AG04450 (cell line): ENCODE results near the gene SEMA5B. TPM values are rescaled to one million over a fixed set of nuclear protein-coding genes. Genes with fewer than 3 reads are reported as not detected.

Experiments used
- CTCF ChIA-PET: fragments of 300-600, 350-600 bp; formaldehyde crosslinking; extraction: SDS; loops from one replicate; lab custom pipeline; 2022; ENCODE audit warnings: antibody characterized with exemption, inconsistent platforms; lab: Charles Lee
- POLR2A ChIA-PET: fragments of 350-600 bp; formaldehyde crosslinking; extraction: SDS; loops from one replicate; lab custom pipeline; 2021; ENCODE audit warnings: antibody characterized with exemption, inconsistent platforms; lab: Yijun Ruan, JAX
- DNase-seq: peaks from one replicate; pipeline ENCODE4 v3.0.0-alpha.2; 2011; ENCODE audit warnings: low read depth, low spot score
- H3K27ac ChIP-seq: one replicate; pipeline ENCODE4 v1.5.1; 2012; ENCODE audit warnings: low read depth, low read length, control low read depth
- H3K27me3 ChIP-seq: one replicate; pipeline ENCODE4 v1.6.0; 2012; ENCODE audit warnings: low read length; ENCODE audit not compliant: control insufficient read depth, insufficient read depth
- H3K4me3 ChIP-seq: 2 replicates; pipeline ENCODE4 v1.5.1; 2011; ENCODE audit warnings: mild to moderate bottlenecking, low read depth, low read length, control low read depth
- H3K9me3 ChIP-seq: 2 replicates; pipeline ENCODE4 v1.5.1; 2012; ENCODE audit warnings: low read length; ENCODE audit not compliant: control insufficient read depth, insufficient read depth
- polyA plus RNA-seq: library from polyadenylated mRNA; depleted of rRNA; stranded (reverse); fragments of >200 nt; gene quantifications from 2 replicates; pipeline ENCODE4 v1.2.3, GENCODE V29; 2011
- TF ChIP-seq, protein P1 (sequence below): IDR thresholded peaks from 2 replicates; pipeline ENCODE4 v1.5.1; 2011; ENCODE audit warnings: low read depth, low read length, control low read depth, inconsistent platforms

Gene SEMA5B
- polyA plus RNA-seq, 1 experiment, result not detected

DNA sequence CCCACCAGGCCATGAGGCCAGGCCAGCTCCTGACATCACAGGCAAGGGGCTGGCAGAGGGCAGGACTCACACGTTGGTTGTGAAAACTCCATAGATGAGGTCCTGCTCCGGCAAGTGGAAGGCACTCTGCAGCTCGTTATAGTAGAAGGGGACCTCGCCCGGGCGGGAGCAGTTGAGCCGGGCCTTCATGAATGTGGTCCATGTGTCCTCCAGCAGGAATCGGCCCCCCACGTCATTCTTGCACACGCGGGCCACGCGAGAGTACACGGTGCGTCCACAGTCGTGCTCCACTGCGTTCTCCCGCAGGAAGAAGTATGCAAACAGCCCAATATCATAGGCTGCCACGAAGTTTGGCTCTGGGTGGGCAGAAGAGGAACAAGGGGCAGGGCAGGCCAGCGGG, 101.2 kb downstream of the SEMA5B start:
- ChIA-PET POLR2A (no interaction called here), CTCF (interaction anchor here (2.1 kb wide), 1 partner anchor 16 kb away, joined by 9 read pairs; no protein-coding TSS in a partner anchor)
- Histone ChIP-seq H3K27ac (no peak overlapping the region), H3K4me3 (no peak overlapping the region), H3K27me3 (peaks cover 63% of the 10 kb centered on the region), H3K9me3 (no peaks in the 10 kb centered on the region)
- DNase-seq, result no peak
- TF ChIP-seq, protein P1, sequence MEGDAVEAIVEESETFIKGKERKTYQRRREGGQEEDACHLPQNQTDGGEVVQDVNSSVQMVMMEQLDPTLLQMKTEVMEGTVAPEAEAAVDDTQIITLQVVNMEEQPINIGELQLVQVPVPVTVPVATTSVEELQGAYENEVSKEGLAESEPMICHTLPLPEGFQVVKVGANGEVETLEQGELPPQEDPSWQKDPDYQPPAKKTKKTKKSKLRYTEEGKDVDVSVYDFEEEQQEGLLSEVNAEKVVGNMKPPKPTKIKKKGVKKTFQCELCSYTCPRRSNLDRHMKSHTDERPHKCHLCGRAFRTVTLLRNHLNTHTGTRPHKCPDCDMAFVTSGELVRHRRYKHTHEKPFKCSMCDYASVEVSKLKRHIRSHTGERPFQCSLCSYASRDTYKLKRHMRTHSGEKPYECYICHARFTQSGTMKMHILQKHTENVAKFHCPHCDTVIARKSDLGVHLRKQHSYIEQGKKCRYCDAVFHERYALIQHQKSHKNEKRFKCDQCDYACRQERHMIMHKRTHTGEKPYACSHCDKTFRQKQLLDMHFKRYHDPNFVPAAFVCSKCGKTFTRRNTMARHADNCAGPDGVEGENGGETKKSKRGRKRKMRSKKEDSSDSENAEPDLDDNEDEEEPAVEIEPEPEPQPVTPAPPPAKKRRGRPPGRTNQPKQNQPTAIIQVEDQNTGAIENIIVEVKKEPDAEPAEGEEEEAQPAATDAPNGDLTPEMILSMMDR, result no peak

DNA sequence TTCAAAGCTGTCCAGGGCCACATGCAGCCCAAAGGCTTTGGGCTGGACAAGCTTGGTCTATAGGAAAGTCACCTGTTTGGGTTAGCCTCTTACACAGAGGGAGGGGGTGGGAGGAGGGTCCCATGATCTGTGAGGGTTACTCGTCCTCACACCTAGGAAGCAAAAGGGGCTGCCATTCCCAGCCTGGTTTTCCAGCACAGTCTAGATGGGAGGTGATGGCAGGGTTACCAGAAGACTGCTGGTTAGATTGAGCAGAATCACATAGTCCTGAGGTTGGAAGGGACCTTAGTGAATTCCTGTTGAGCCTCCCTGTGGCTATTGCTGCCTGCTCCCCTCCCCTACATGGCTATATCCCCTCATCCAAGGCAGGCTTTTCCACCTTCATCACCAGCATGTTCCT, 101.8 kb downstream of the SEMA5B start:
- H3K9me3 ChIP-seq, result no peaks in the 10 kb centered on the region
- peaks cover 68% of the 10 kb centered on the region for H3K27me3 ChIP-seq
- TF ChIP-seq, protein P1, result no peak
- H3K4me3 ChIP-seq, result no peak overlapping the region
- ChIA-PET CTCF (interaction anchor here (2.1 kb wide), 1 partner anchor 16 kb away, joined by 9 read pairs; no protein-coding TSS in a partner anchor), POLR2A (interaction anchor here (0.6 kb wide), 1 partner anchor 28 kb away, joined by 5 read pairs; no protein-coding TSS in a partner anchor)
- no peak overlapping the region for H3K27ac ChIP-seq
- DNase-seq, result no peak

DNA sequence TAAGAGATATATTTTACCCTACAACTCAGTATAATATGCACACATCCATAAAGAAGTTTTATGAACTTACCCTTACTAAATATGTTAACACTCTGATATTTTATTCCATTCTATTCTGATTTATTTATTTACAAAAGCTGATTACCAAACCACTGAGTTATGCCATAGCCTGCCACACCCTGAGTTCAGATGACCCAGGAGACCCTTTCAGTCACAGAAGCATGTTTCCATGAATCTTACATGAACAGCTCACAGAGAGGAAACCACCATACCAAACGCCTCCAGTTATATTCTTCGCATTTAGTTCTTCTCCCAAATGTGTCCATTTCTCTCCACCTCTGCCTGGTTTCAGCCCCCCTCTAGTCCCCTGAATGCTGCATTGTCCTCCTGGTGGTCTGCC, 103.5 kb downstream of the SEMA5B start:
- ChIA-PET CTCF (no interaction called here), POLR2A (no interaction called here)
- H3K27me3 ChIP-seq, result peaks cover 67% of the 10 kb centered on the region
- H3K4me3 ChIP-seq, result no peak overlapping the region
- TF ChIP-seq, protein P1, result no peak
- no peak overlapping the region for H3K27ac ChIP-seq
- H3K9me3 ChIP-seq, result no peaks in the 10 kb centered on the region
- no peak for DNase-seq

DNA sequence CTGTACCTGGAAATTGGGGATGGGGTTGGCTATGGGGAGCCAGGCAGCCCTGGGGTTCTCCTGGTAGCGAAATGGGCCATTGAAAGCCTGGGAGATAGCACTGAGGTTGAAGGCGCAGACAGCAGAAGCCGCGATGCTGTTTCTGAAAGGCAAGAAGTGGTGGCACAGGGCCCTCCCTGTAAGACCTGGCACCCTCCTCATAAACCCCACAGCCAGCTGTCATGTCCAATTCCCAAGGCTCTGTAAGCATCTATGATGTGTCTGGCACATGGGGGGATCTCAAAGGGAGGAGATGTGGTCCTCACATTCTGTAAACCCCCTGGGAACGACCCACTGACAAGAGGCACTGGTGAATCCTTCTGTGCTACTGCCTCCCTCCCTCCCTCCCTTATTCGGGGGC, 104.0 kb downstream of the SEMA5B start:
- ChIA-PET POLR2A (no interaction called here), CTCF (no interaction called here)
- H3K9me3 ChIP-seq, result no peaks in the 10 kb centered on the region
- TF ChIP-seq, protein P1, result no peak
- H3K27me3 ChIP-seq, result peaks cover 63% of the 10 kb centered on the region
- no peak overlapping the region for H3K4me3 ChIP-seq
- DNase-seq, result no peak
- no peak overlapping the region for H3K27ac ChIP-seq

DNA sequence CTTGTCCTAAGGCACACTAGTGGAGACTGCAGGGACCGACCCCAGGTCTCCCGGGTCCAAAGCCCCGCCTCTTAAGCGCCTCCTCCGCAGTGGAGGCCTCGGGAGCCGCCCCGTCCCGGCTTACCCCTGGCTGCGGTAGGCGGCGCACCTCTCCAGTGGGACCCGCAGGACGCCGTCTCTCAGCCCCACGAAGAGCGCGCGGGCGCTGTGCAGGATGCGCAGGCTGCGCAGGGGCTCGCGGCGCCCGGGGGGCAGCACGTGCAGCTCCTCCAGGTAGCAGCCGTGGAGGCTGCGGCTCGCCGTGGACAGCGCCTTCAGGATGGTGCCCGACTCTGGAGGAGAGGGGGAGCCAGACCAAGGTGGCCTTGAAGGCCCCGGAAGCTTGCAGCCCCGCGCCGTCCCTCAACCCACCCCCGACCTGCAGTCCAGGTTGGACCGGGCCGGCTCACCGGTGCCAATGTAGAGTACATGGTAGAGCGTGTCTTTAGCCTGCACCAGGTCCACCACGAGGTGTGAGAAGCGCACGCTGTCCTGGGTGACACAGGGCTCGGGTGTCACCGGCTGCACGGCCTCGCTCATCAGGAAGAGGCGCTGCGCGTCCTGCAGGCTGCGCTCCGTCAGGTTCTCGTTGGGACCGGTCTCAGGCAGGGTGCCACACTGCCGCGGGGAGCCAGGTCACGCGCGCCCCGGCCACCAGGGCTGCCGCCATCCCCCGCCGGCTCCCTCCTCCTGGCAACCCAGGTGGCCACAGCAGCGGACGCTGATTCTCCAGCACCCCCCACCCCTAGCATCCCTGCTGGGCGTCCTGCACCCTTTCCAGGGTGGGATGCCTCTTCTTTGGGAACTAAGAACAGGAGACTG, 105.5 kb downstream of the SEMA5B start:
- H3K9me3 ChIP-seq, result no peaks in the 10 kb centered on the region
- DNase-seq, result no peak
- no peak overlapping the region for H3K27ac ChIP-seq
- peaks cover 61% of the 10 kb centered on the region for H3K27me3 ChIP-seq
- TF ChIP-seq, protein P1, result no peak
- ChIA-PET CTCF (no interaction called here), POLR2A (no interaction called here)
- no peak overlapping the region for H3K4me3 ChIP-seq
